Smooth muscle cell (in vitro differentiated cells): ENCODE data around the gene FAM240A. TPM values are rescaled to one million over a fixed set of nuclear protein-coding genes. Genes with fewer than 3 reads are reported as not detected.
A peak's percentile ranks its signal among the peaks of the same experiment; 100 is the strongest.

Source experiments
- DNase-seq: peaks from one replicate; lab custom pipeline; 2025; ENCODE audit not compliant: unreplicated experiment; lab: John Stamatoyannopoulos, UW
- H2AFZ ChIP-seq: fragments of 200-600 bp; sonication (generic); 2 replicates; pipeline ENCODE4 v1.6.0; 2016; ENCODE audit warnings: antibody characterized with exemption, low read depth, mild to moderate bottlenecking
- H3F3A ChIP-seq: fragments of 200-600 bp; sonication (generic); 2 replicates; pipeline ENCODE4 v1.6.0; 2017; ENCODE audit warnings: antibody characterized with exemption, low read depth
- H3K27ac ChIP-seq: fragments of 200-600 bp; sonication (generic); 2 replicates; pipeline ENCODE4 v1.5.1; 2016; ENCODE audit warnings: low read depth, mild to moderate bottlenecking
- H3K27me3 ChIP-seq: fragments of 200-600 bp; sonication (generic); 2 replicates; pipeline ENCODE4 v1.6.1; 2016; ENCODE audit warnings: low read depth, mild to moderate bottlenecking
- H3K36me3 ChIP-seq: fragments of 200-600 bp; sonication (generic); 2 replicates; pipeline ENCODE4 v1.5.1; 2016; ENCODE audit warnings: low read depth
- H3K4me1 ChIP-seq: fragments of 200-600 bp; sonication (generic); 2 replicates; pipeline ENCODE4 v1.5.1; 2016; ENCODE audit warnings: low read depth
- H3K4me2 ChIP-seq: fragments of 200-600 bp; sonication (generic); 2 replicates; pipeline ENCODE4 v1.6.0; 2016; ENCODE audit warnings: mild to moderate bottlenecking
- H3K4me3 ChIP-seq: fragments of 200-600 bp; sonication (generic); 2 replicates; pipeline ENCODE4 v1.5.1; 2016; ENCODE audit warnings: mild to moderate bottlenecking
- H3K79me2 ChIP-seq: fragments of 200-600 bp; sonication (generic); 2 replicates; pipeline ENCODE4 v1.6.0; 2016; ENCODE audit warnings: low read depth, mild to moderate bottlenecking
- H3K9ac ChIP-seq: fragments of 200-600 bp; sonication (generic); 2 replicates; pipeline ENCODE4 v1.6.0; 2016; ENCODE audit warnings: low read depth
- H3K9me3 ChIP-seq: fragments of 200-600 bp; sonication (generic); replicated peaks from 2 replicates; pipeline ENCODE4 v1.5.1; 2016; ENCODE audit warnings: low read depth
- H4K20me1 ChIP-seq: fragments of 200-600 bp; sonication (generic); 2 replicates; pipeline ENCODE4 v1.6.0; 2016; ENCODE audit warnings: low read depth
- WGBS: methylation state at CpG from one replicate; pipeline ENCODE4 v1.1.7; 2016; ENCODE audit warnings: low lambda C conversion rate; 5-methylcytosine and 5-hydroxymethylcytosine counted together
- polyA plus RNA-seq: library from polyadenylated mRNA; unstranded; fragments of >200 nt; fragmentation: Nextera tagmentation; extraction: Ambion mirVana; gene quantifications from 2 replicates; pipeline ENCODE4 v1.2.1, GENCODE V29; 2016
- total RNA-seq: library from RNA; depleted of rRNA; stranded (reverse); fragments of >200 nt; gene quantifications from 2 replicates; pipeline ENCODE4 v1.2.3, GENCODE V29; 2014
- TF ChIP-seq, protein P1 (sequence below): fragments of 200-600 bp; sonication (generic); IDR thresholded peaks from 2 replicates; pipeline ENCODE4 v1.5.1; 2017; ENCODE audit warnings: borderline replicate concordance, mild to moderate bottlenecking, antibody characterized with exemption; ENCODE audit not compliant: insufficient read depth, poor library complexity, severe bottlenecking

FAM240A gene
- total and polyA plus RNA-seq, 2 experiments from 2014 or later, result not detected

GRCh38 chr3:46565607-46566039, 46.7 kb upstream of the FAM240A start:
- Histone ChIP-seq H3K27me3 (no peaks in the 10 kb centered on the region), H3F3A (no peaks in the 10 kb centered on the region), H3K4me2 (peak overlapping the region; percentile 89), H2AFZ (peak overlapping the region; percentile 56), H3K9me3 (no peaks in the 10 kb centered on the region), H3K36me3 (no peaks in the 10 kb centered on the region), H3K27ac (peak overlapping the region; percentile 3), H3K9ac (peak overlapping the region; percentile 37), H3K79me2 (no peaks in the 10 kb centered on the region), H3K4me1 (no peaks in the 10 kb centered on the region), H3K4me3 (peak overlapping the region; percentile 54), H4K20me1 (no peaks in the 10 kb centered on the region)
- TF ChIP-seq, protein P1, sequence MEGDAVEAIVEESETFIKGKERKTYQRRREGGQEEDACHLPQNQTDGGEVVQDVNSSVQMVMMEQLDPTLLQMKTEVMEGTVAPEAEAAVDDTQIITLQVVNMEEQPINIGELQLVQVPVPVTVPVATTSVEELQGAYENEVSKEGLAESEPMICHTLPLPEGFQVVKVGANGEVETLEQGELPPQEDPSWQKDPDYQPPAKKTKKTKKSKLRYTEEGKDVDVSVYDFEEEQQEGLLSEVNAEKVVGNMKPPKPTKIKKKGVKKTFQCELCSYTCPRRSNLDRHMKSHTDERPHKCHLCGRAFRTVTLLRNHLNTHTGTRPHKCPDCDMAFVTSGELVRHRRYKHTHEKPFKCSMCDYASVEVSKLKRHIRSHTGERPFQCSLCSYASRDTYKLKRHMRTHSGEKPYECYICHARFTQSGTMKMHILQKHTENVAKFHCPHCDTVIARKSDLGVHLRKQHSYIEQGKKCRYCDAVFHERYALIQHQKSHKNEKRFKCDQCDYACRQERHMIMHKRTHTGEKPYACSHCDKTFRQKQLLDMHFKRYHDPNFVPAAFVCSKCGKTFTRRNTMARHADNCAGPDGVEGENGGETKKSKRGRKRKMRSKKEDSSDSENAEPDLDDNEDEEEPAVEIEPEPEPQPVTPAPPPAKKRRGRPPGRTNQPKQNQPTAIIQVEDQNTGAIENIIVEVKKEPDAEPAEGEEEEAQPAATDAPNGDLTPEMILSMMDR, result no peak
- no peak for DNase-seq
- WGBS, result 5% methylated on average over 21 of the region's 21 CpGs

GRCh38 chr3:46566040-46566641, 46.2 kb upstream of the FAM240A start, which contains the start of gene LRRC2:
Gene LRRC2, minus strand, starts transcription at chr3:46566302. Its CDS starts 14,711 bp downstream, at chr3:46551591.
- Histone ChIP-seq H2AFZ (peak within 1 kb of the TSS; percentile 56), H3K79me2 (no peaks in the 10 kb centered on the region), H3K27me3 (no peaks in the 10 kb centered on the region), H3K4me1 (no peaks in the 10 kb centered on the region), H4K20me1 (no peaks in the 10 kb centered on the region), H3K36me3 (no peaks in the 10 kb centered on the region), H3K9ac (peak within 1 kb of the TSS; percentile 37), H3F3A (no peaks in the 10 kb centered on the region), H3K4me3 (peak within 1 kb of the TSS; percentile 54), H3K4me2 (peak within 1 kb of the TSS; percentile 89), H3K9me3 (no peaks in the 10 kb centered on the region), H3K27ac (peak within 1 kb of the TSS; percentile 3)
- 1% methylated on average over 29 of the region's 39 CpGs for WGBS
- peak; percentile 48 for DNase-seq
- TF ChIP-seq, protein P1, result no peak

GRCh38 chr3:46571684-46572083, 40.6 kb upstream of the FAM240A start:
- no peak overlapping the region for H3K4me2 ChIP-seq
- no peaks in the 10 kb centered on the region for H3F3A ChIP-seq

More at GRCh38 chr3:46571684-46572083, 40.6 kb upstream of the FAM240A start:
- Histone ChIP-seq H3K9ac (no peak overlapping the region), H3K36me3 (no peaks in the 10 kb centered on the region), H3K4me1 (peaks cover 18% of the 10 kb centered on the region), H4K20me1 (no peaks in the 10 kb centered on the region), H3K27ac (no peak overlapping the region), H2AFZ (no peak overlapping the region), H3K27me3 (peaks cover 9% of the 10 kb centered on the region), H3K9me3 (no peaks in the 10 kb centered on the region), H3K4me3 (no peak overlapping the region), H3K79me2 (no peaks in the 10 kb centered on the region)
- 60% methylated on average over 3 of the region's 3 CpGs for WGBS
- no peak for DNase-seq
- TF ChIP-seq, protein P1, result no peak
